Endothelial cell of coronary artery (primary cell): ENCODE results near the gene ACAD8. TPM values are rescaled to one million over a fixed set of nuclear protein-coding genes. Genes with fewer than 3 reads are reported as not detected.

Source experiments
- total RNA-seq: library from RNA; depleted of rRNA; stranded (reverse); fragments of >200 nt; gene quantifications from 2 replicates; pipeline ENCODE4 v1.2.3, GENCODE V29; 2014

The ACAD8 gene
- 17.4 and 18.8 TPM in 2 replicates for total RNA-seq

GRCh38 chr11:134253188-134253993 is at the start of gene ACAD8, which contains the start of gene THYN1:
Gene ACAD8, plus strand, starts transcription at chr11:134253568. Its CDS starts 33 bp downstream, at chr11:134253601.
Gene THYN1, minus strand, starts transcription at chr11:134253352. Its CDS starts 470 bp downstream, at chr11:134252882.

GRCh38 chr11:134223836-134224709 is 29.3 kb upstream of the ACAD8 start, which contains the start of the genes NCAPD3 and VPS26B:
Gene NCAPD3, minus strand, starts transcription at chr11:134223967. Its CDS starts 41 bp downstream, at chr11:134223926.
Gene VPS26B, plus strand, starts transcription at chr11:134224671. Its CDS starts 452 bp downstream, at chr11:134225123.

DNA sequence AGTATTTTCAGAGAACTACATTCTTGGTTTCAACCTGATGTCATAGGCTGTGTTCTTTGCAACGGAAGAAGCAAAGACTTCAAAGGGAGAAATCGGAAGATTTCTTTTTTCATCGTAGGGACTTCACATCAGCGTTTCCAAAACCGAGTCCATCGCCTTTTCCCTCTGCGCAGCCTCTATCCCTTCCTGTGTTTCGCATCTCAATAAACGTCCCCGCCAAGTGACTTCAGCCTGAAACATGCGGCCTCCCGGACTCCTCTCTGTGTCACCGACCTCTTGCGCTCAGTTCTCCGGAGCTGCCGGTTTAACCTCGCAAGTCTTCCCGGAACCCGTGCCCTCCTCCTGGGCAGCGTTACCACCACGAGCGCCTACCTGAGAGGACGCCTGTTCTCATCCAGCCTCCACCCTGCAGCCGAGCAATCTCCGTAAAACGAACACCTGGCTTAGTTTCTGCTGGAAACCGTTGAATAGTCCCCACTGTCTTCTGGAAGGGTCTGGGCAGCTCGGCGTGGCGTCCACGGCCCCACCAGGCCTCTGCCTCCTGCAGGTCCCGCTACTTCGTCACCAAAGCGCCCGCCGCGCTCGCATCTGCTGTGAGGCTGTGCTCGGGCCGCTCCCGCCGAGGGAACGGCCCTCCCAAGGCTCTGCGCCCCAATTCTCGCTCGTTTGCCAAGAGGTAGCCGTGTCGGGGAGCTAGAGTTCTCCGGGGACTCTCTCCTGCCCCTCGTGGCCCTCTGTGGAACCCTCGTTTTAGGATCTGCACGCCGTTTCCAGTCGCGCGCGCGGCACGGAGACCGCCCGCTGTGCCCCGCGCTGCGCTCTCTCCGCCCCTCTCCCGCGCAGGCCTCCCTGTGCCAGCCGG is 22.4 kb downstream of the ACAD8 start, which contains the start of gene GLB1L3:
GLB1L3 (plus strand) TSS at position 846 of the 862 bp plus-strand sequence. CDS start 362 bp downstream, outside the sequence.

Other genes starting within 250 kb of the ACAD8 start
- gene JAM3, start 184.5 kb upstream of the ACAD8 start, total RNA-seq: 87.6 and 108 TPM in 2 replicates
- gene NCAPD3, start 29.6 kb upstream of the ACAD8 start, total RNA-seq: 17.3 and 20.2 TPM in 2 replicates
- 30.7 and 38.0 TPM in 2 replicates for gene VPS26B, start 28.9 kb upstream of the ACAD8 start, total RNA-seq
- 57.2 and 64.1 TPM in 2 replicates for gene THYN1, start 216 bp upstream of the ACAD8 start, total RNA-seq
- not detected in 2 replicates for gene GLB1L3, start 22.8 kb downstream of the ACAD8 start, total RNA-seq
- 0.19 and 0.36 TPM in 2 replicates for gene GLB1L2, start 78.4 kb downstream of the ACAD8 start, total RNA-seq
- 0.09 TPM in 2 replicates for gene B3GAT1, start 158.7 kb downstream of the ACAD8 start, total RNA-seq